ENCODE results near the gene XPC.
A peak's percentile ranks its signal among the peaks of the same experiment; 100 is the strongest.

XPC gene

GRCh38 chr3:14144423-14145075 lies 33.9 kb downstream of the XPC start:
- TF ChIP-seq CTCF (conservative IDR thresholded peaks at IDR 0.05; ENCODE audit: low read depth): no peak
- H3K27ac ChIP-seq: peak overlapping the region; percentile 97
- peak; percentile 87 for DNase-seq (ENCODE audit: low spot score)
- ChIA-PET CTCF (interaction anchor here (1.0 kb wide), 1 partner anchor 248 kb away, joined by 3 read pairs; no protein-coding TSS in a partner anchor), POLR2A (ENCODE audit: low non-redundant PET) (interaction anchor here (0.9 kb wide), 1 partner anchor 8 kb away, joined by 3 read pairs; no protein-coding TSS in a partner anchor)

- POLR2A ChIA-PET (ENCODE audit: low non-redundant PET): no interaction called here
- peak overlapping the region; percentile 97 for H3K27ac ChIP-seq
- CTCF ChIA-PET: interaction anchor here (0.6 to 1.0 kb wide), 2 partner anchors 207 to 247 kb away, joined by 3 read pairs; no protein-coding TSS in a partner anchor
- peak; percentile 73 for DNase-seq (ENCODE audit: low spot score)
- TF ChIP-seq CTCF (conservative IDR thresholded peaks at IDR 0.05; ENCODE audit: low read depth): no peak
These were observed 34.9 kb downstream of the XPC start for GRCh38 chr3:14143271-14144225.

- no peak for DNase-seq (ENCODE audit: low spot score)
- peak overlapping the region; percentile 94 for H3K27ac ChIP-seq
- no peak for TF ChIP-seq CTCF (conservative IDR thresholded peaks at IDR 0.05; ENCODE audit: low read depth)
- ChIA-PET CTCF (no interaction called here), POLR2A (ENCODE audit: low non-redundant PET) (no interaction called here)
These were observed 35.7 kb downstream of the XPC start for GRCh38 chr3:14142567-14143270.

- ChIA-PET CTCF (no interaction called here), POLR2A (ENCODE audit: low non-redundant PET) (interaction anchor here (0.6 kb wide), 1 partner anchor 17 kb away, joined by 3 read pairs; the partner anchor contains the start of genes CHCHD4 and TMEM43)
- DNase-seq (ENCODE audit: low spot score): no peak
These were observed 36.6 kb downstream of the XPC start for GRCh38 chr3:14141602-14142341.

GRCh38 chr3:14141144-14141543 lies 37.3 kb downstream of the XPC start:
- CTCF ChIA-PET: no interaction called here
- POLR2A ChIA-PET (ENCODE audit: low non-redundant PET): interaction anchor here (0.6 kb wide), 1 partner anchor 17 kb away, joined by 3 read pairs; the partner anchor contains the start of genes CHCHD4 and TMEM43
- no peak for DNase-seq (ENCODE audit: low spot score)
- peak overlapping the region; percentile 94 for H3K27ac ChIP-seq
- no peak for TF ChIP-seq CTCF (conservative IDR thresholded peaks at IDR 0.05; ENCODE audit: low read depth)

More at GRCh38 chr3:14141602-14142341, 36.6 kb downstream of the XPC start:
- peak overlapping the region; percentile 94 for H3K27ac ChIP-seq
- TF ChIP-seq CTCF (conservative IDR thresholded peaks at IDR 0.05; ENCODE audit: low read depth): no peak
